HCT116 (cell line): ENCODE results near the gene GRM5. TPM values are rescaled to one million over a fixed set of nuclear protein-coding genes. Genes with fewer than 3 reads are reported as not detected.

Source experiments
- ATAC-seq: fragments of 200-7000 bp; cut with Tn5 transposase; 2 replicates; pipeline ENCODE4 v1.9.1; 2020; ENCODE audit warnings: mild to moderate bottlenecking, moderate library complexity
- BruUV-seq: library from RNA; stranded (reverse); fragments of 400-500 nt; replicated peaks from 2 replicates; lab custom pipeline; 2021; lab: Mats Ljungman, UMichigan
- CTCF ChIA-PET: fragments of 300-600 bp; sonication (Branson Sonifier 250); formaldehyde crosslinking; loops from one replicate; lab custom pipeline; 2021; ENCODE audit warnings: antibody characterized with exemption; lab: Charles Lee
- POLR2A ChIA-PET: fragments of 300-600, 350-600 bp; sonication (Branson Sonifier 250); formaldehyde crosslinking; loops from one replicate; lab custom pipeline; 2021; ENCODE audit warnings: antibody characterized with exemption; lab: Charles Lee
- RAD21 ChIA-PET, 2 experiments: fragments of 300-600 bp; sonication (Branson Sonifier 250); formaldehyde crosslinking; loops; one replicate each; lab custom pipeline; 2023; ENCODE audit warnings: low total read pairs in 2 of 2; ENCODE audit not compliant: uncharacterized antibody in 2 of 2, unreplicated experiment in 2 of 2, low non-redundant PET in 1 of 2; lab: Charles Lee
- DNase-seq: peaks from one replicate; pipeline ENCODE4 v3.0.0-alpha.2; 2010; ENCODE audit warnings: low read depth, low spot score
- H2AFZ ChIP-seq: fragments of 200-600 bp; shearing (Covaris generic), sonication (generic); 2 replicates; pipeline ENCODE4 v1.6.1; 2017; ENCODE audit warnings: low read depth, mixed run types, mixed read lengths, antibody characterized with exemption, low read length; ENCODE audit not compliant: poor library complexity, severe bottlenecking
- H3K27ac ChIP-seq: 2 replicates; pipeline ENCODE4 v1.5.1; 2012; ENCODE audit warnings: low read depth, low read length
- H3K27me3 ChIP-seq: fragments of 200-600 bp; sonication (generic); 2 replicates; pipeline ENCODE4 v1.6.1; 2016; ENCODE audit warnings: mixed run types, low read length, mixed read lengths; ENCODE audit not compliant: insufficient read depth
- H3K36me3 ChIP-seq, 2 experiments: fragments of 200-500 bp in 1 of 2; fragments of 200-600 bp in 1 of 2; sonication (Bioruptor generic) in 1 of 2; sonication (generic) in 1 of 2; 2 replicates each; pipeline versions ENCODE4 v1.5.1 to v1.6.1; 2014 to 2016; ENCODE audit warnings: low read length in 2 of 2, inconsistent platforms in 1 of 2, mixed read lengths in 1 of 2, mixed run types in 1 of 2; ENCODE audit not compliant: insufficient read depth in 2 of 2, control insufficient read depth in 1 of 2
- H3K4me1 ChIP-seq, 2 experiments: fragments of 200-600 bp in 1 of 2; sonication (generic) in 1 of 2; 2 replicates each; pipeline versions ENCODE4 v1.5.1 to v1.6.1; 2012 to 2017; ENCODE audit warnings: low read length in 2 of 2, inconsistent platforms in 1 of 2, mild to moderate bottlenecking in 1 of 2, mixed read lengths in 1 of 2, mixed run types in 1 of 2, moderate library complexity in 1 of 2; ENCODE audit not compliant: insufficient read depth in 2 of 2, control insufficient read depth in 1 of 2
- H3K4me2 ChIP-seq: fragments of 200-600 bp; sonication (generic); 2 replicates; pipeline ENCODE4 v1.6.1; 2017; ENCODE audit warnings: mixed run types, low read length, mixed read lengths
- H3K4me3 ChIP-seq, 2 experiments: fragments of 200-600 bp in 1 of 2; sonication (generic) in 1 of 2; replicated peaks in 1 of 2; 2 replicates each; pipeline ENCODE4 v1.5.1; 2011 to 2016; ENCODE audit warnings: low read length in 2 of 2, control low read depth in 1 of 2, low read depth in 1 of 2, mild to moderate bottlenecking in 1 of 2, mixed read lengths in 1 of 2, mixed run types in 1 of 2
- H3K79me2 ChIP-seq: fragments of 200-600 bp; sonication (generic); 2 replicates; pipeline ENCODE4 v1.6.1; 2017; ENCODE audit warnings: mild to moderate bottlenecking, mixed run types, low read length, moderate library complexity, mixed read lengths; ENCODE audit not compliant: insufficient read depth
- H3K9ac ChIP-seq: fragments of 200-600 bp; sonication (generic); 2 replicates; pipeline ENCODE4 v1.6.1; 2016; ENCODE audit warnings: low read length, mixed read lengths
- H3K9me2 ChIP-seq: fragments of 200-600 bp; sonication (generic), shearing (Covaris generic); 2 replicates; pipeline ENCODE4 v1.6.1; 2017; ENCODE audit warnings: mixed run types, mild to moderate bottlenecking, moderate library complexity; ENCODE audit not compliant: insufficient read depth
- H3K9me3 ChIP-seq, 2 experiments: fragments of 200-500 bp in 1 of 2; fragments of 200-600 bp in 1 of 2; sonication (Bioruptor generic) in 1 of 2; sonication (generic) in 1 of 2; 2 replicates each; pipeline ENCODE4 v1.6.1; 2014 to 2017; ENCODE audit warnings: low read length in 2 of 2, mixed read lengths in 2 of 2, inconsistent platforms in 1 of 2, low read depth in 1 of 2, mild to moderate bottlenecking in 1 of 2, mixed run types in 1 of 2, moderate library complexity in 1 of 2; ENCODE audit not compliant: control insufficient read depth in 1 of 2, insufficient read depth in 1 of 2
- H4K20me1 ChIP-seq: fragments of 200-600 bp; sonication (generic), shearing (Covaris generic); 2 replicates; pipeline ENCODE4 v1.6.1; 2017; ENCODE audit warnings: mixed run types, mild to moderate bottlenecking, moderate library complexity; ENCODE audit not compliant: insufficient read depth
- CBX3 ChIP-seq: IDR thresholded peaks from 2 replicates; pipeline ENCODE4 v1.6.1; 2012; ENCODE audit warnings: low read depth
- EGR1 ChIP-seq: IDR thresholded peaks from 2 replicates; pipeline ENCODE4 v1.6.1; 2012; ENCODE audit warnings: low read depth
- ELF1 ChIP-seq: IDR thresholded peaks from 2 replicates; pipeline ENCODE4 v1.6.1; 2012; ENCODE audit warnings: low read depth, borderline replicate concordance
- EZH2phosphoT487 ChIP-seq: fragments of 200-600 bp; IDR thresholded peaks from 2 replicates; pipeline ENCODE4 v1.6.1; 2018; ENCODE audit warnings: antibody characterized with exemption, borderline replicate concordance
- FOSL1 ChIP-seq: IDR thresholded peaks from 2 replicates; pipeline ENCODE4 v1.6.1; 2012; ENCODE audit warnings: low read depth
- JUND ChIP-seq: IDR thresholded peaks from 2 replicates; pipeline ENCODE4 v1.6.1; 2012
- SP1 ChIP-seq: IDR thresholded peaks from 2 replicates; pipeline ENCODE4 v1.6.1; 2012; ENCODE audit warnings: low read depth
- intact Hi-C: fragments of 100-400 bp; cut with micrococcal nuclease; formaldehyde crosslinking; loops from 2 replicates; pipeline ENCODE4 v1.10.0; 2022
- total RNA-seq: library from RNA; stranded (reverse); gene quantifications from one replicate; pipeline ENCODE4 v1.2.1, GENCODE V29; 2021; ENCODE audit not compliant: unreplicated experiment
- TF ChIP-seq, protein P1 (sequence below): IDR thresholded peaks from 2 replicates; pipeline ENCODE4 v1.6.1; 2012; ENCODE audit warnings: low read depth

Gene GRM5
- total RNA-seq, 1 experiment from 2014 or later = not detected

DNA sequence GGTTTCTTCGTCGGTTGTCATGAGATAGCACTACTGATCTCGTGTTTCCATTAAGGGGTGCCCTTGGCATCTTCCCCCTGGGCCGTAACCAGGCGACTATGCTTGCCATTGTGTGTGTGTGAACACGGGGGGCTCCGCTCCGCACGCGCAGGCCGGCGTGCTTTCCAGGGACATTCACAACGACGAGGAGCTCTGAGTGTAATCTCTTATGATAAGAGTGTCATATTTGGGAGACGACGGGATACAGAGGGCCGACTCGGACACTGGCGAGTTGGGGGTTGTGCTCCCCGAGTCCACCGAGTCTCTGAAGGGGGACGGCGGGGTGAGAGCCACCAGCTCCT, 557.4 kb downstream of the GRM5 start (continued):
- TF ChIP-seq, protein P1, sequence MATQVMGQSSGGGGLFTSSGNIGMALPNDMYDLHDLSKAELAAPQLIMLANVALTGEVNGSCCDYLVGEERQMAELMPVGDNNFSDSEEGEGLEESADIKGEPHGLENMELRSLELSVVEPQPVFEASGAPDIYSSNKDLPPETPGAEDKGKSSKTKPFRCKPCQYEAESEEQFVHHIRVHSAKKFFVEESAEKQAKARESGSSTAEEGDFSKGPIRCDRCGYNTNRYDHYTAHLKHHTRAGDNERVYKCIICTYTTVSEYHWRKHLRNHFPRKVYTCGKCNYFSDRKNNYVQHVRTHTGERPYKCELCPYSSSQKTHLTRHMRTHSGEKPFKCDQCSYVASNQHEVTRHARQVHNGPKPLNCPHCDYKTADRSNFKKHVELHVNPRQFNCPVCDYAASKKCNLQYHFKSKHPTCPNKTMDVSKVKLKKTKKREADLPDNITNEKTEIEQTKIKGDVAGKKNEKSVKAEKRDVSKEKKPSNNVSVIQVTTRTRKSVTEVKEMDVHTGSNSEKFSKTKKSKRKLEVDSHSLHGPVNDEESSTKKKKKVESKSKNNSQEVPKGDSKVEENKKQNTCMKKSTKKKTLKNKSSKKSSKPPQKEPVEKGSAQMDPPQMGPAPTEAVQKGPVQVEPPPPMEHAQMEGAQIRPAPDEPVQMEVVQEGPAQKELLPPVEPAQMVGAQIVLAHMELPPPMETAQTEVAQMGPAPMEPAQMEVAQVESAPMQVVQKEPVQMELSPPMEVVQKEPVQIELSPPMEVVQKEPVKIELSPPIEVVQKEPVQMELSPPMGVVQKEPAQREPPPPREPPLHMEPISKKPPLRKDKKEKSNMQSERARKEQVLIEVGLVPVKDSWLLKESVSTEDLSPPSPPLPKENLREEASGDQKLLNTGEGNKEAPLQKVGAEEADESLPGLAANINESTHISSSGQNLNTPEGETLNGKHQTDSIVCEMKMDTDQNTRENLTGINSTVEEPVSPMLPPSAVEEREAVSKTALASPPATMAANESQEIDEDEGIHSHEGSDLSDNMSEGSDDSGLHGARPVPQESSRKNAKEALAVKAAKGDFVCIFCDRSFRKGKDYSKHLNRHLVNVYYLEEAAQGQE = no peak
- no peak for TF ChIP-seq EZH2phosphoT487
- no peak for TF ChIP-seq CBX3

DNA sequence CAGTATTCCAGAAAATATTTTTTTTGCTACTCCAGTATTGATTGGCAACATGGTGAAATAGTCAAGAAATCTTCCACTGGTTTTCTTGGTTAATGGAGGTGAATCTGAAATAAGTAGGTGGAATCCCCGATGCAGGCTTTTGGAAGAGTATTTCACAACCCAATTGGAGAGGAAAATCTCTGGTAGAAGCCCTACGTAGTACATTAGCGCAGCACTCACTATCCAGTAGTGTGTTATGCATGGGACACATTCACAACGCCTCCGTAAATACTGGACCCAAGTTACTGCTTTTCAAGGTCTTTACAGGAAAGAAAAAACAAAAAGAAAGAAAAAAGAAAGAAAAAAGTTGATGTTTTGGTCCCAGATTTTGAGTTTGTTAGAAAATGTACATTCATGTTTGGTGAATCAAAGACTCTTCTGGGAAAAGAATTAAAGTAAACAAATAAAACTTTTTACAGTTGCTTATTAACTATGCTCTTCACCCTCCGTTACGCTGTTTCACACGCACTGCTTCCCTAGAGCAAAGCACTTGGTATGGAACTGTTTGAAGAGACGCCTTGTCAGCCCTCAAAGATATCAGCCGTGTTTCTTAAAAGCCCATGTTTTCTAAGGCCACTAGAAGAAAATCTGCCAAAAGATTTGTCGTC, 557.9 kb downstream of the GRM5 start:
- H3K4me1 ChIP-seq = no peaks in the 10 kb centered on the region
- H3K9me2 ChIP-seq = no peaks in the 10 kb centered on the region
- no peak overlapping the region for H2AFZ ChIP-seq
- intact Hi-C loops = no loop called here
- ATAC-seq (no peak), DNase-seq (no peak)
- no peaks in the 10 kb centered on the region for H3K36me3 ChIP-seq
- TF ChIP-seq EZH2phosphoT487 = no peak
- no peak for TF ChIP-seq CBX3
- no peak for TF ChIP-seq FOSL1
- no peak for TF ChIP-seq SP1
- no peak for TF ChIP-seq ELF1
- no peak for TF ChIP-seq JUND
- TF ChIP-seq, protein P1 = no peak
- no peak for TF ChIP-seq EGR1
- CTCF ChIA-PET = no interaction called here
- no peaks in the 10 kb centered on the region for H3K9me3 ChIP-seq
- H3K4me2 ChIP-seq = no peak overlapping the region
- no peak overlapping the region for H3K27ac ChIP-seq
- no TSS peak for BruUV-seq
- H3K27me3 ChIP-seq = no peaks in the 10 kb centered on the region
- no peak overlapping the region for H3K9ac ChIP-seq
- H4K20me1 ChIP-seq = no peaks in the 10 kb centered on the region
- H3K79me2 ChIP-seq = no peaks in the 10 kb centered on the region
- POLR2A ChIA-PET = no interaction called here
- no peak overlapping the region for H3K4me3 ChIP-seq
- RAD21 ChIA-PET = no interaction called here
